ENCODE results near the gene CPPED1. TPM values are rescaled to one million over a fixed set of nuclear protein-coding genes. Genes with fewer than 3 reads are reported as not detected.
A peak's percentile ranks its signal among the peaks of the same experiment; 100 is the strongest.
"Not testable (repeated sequence)": the region's sequence is repeated elsewhere in the genome, so short reads cannot be mapped to it uniquely, and the experiment has no call there.

The CPPED1 gene
- polyA plus RNA-seq, 1 donor: 25.1 TPM

- H3K27me3 ChIP-seq (ENCODE audit: control insufficient read depth, insufficient read depth, low read length): peaks cover 5% of the 10 kb centered on the region
- H3K4me3 ChIP-seq (ENCODE audit: low read length): no peak overlapping the region
- H3K27ac ChIP-seq (ENCODE audit: low read length): no peak overlapping the region
- no peaks in the 10 kb centered on the region for H3K9me3 ChIP-seq (ENCODE audit: control insufficient read depth, low read depth, low read length)
- no peak for DNase-seq
- no peaks in the 10 kb centered on the region for H3K4me1 ChIP-seq (ENCODE audit: control insufficient read depth, insufficient read depth, low read length)
- no CpG with 5 or more reads among the region's 3 CpGs for WGBS (ENCODE audit: insufficient coverage, low lambda C conversion rate)
- no peaks in the 10 kb centered on the region for H3K36me3 ChIP-seq (ENCODE audit: control insufficient read depth, insufficient read depth, low read length)
These were observed 22.9 kb upstream of the CPPED1 start for GRCh38 chr16:12826559-12826958.

GRCh38 chr16:12819126-12820117, 15.7 kb upstream of the CPPED1 start:
- Histone ChIP-seq H3K4me1 (ENCODE audit: control insufficient read depth, insufficient read depth, low read length) (no peaks in the 10 kb centered on the region), H3K27ac (ENCODE audit: low read length) (no peak overlapping the region), H3K36me3 (ENCODE audit: control insufficient read depth, insufficient read depth, low read length) (no peaks in the 10 kb centered on the region), H3K4me3 (ENCODE audit: low read length) (no peak overlapping the region), H3K9me3 (ENCODE audit: control insufficient read depth, low read depth, low read length) (no peaks in the 10 kb centered on the region), H3K27me3 (ENCODE audit: control insufficient read depth, insufficient read depth, low read length) (no peaks in the 10 kb centered on the region)
- peak; percentile 31 to 36 for DNase-seq
- WGBS (ENCODE audit: insufficient coverage, low lambda C conversion rate): 100% methylated on average over 4 of the region's 18 CpGs

- Histone ChIP-seq H3K27me3 (ENCODE audit: control insufficient read depth, insufficient read depth, low read length) (no peaks in the 10 kb centered on the region), H3K36me3 (ENCODE audit: control insufficient read depth, insufficient read depth, low read length) (no peaks in the 10 kb centered on the region), H3K9me3 (ENCODE audit: control insufficient read depth, low read depth, low read length) (no peaks in the 10 kb centered on the region), H3K4me1 (ENCODE audit: control insufficient read depth, insufficient read depth, low read length) (no peaks in the 10 kb centered on the region), H3K4me3 (ENCODE audit: low read length) (no peak overlapping the region), H3K27ac (ENCODE audit: low read length) (no peak overlapping the region)
- DNase-seq: no peak
- no CpG with 5 or more reads among the region's 4 CpGs for WGBS (ENCODE audit: insufficient coverage, low lambda C conversion rate)
These were observed 14.6 kb upstream of the CPPED1 start for GRCh38 chr16:12818326-12818725.

- no CpG with 5 or more reads among the region's 4 CpGs for WGBS (ENCODE audit: insufficient coverage, low lambda C conversion rate)
- not testable (repeated sequence) for H3K27ac ChIP-seq (ENCODE audit: low read length)
These were observed 13.1 kb upstream of the CPPED1 start for GRCh38 chr16:12816791-12817214.

GRCh38 chr16:12815361-12815760, 11.7 kb upstream of the CPPED1 start:
- no peak overlapping the region for H3K4me3 ChIP-seq (ENCODE audit: low read length)
- H3K4me1 ChIP-seq (ENCODE audit: control insufficient read depth, insufficient read depth, low read length): no peaks in the 10 kb centered on the region
- H3K9me3 ChIP-seq (ENCODE audit: control insufficient read depth, low read depth, low read length): no peaks in the 10 kb centered on the region
- no peak for DNase-seq
- no peaks in the 10 kb centered on the region for H3K36me3 ChIP-seq (ENCODE audit: control insufficient read depth, insufficient read depth, low read length)
- 80% methylated on average over 2 of the region's 3 CpGs for WGBS (ENCODE audit: insufficient coverage, low lambda C conversion rate)
- H3K27ac ChIP-seq (ENCODE audit: low read length): no peak overlapping the region
- H3K27me3 ChIP-seq (ENCODE audit: control insufficient read depth, insufficient read depth, low read length): no peaks in the 10 kb centered on the region

More at GRCh38 chr16:12816791-12817214, 13.1 kb upstream of the CPPED1 start:
- not testable (repeated sequence) for H3K9me3 ChIP-seq (ENCODE audit: control insufficient read depth, low read depth, low read length); H3K36me3 ChIP-seq (ENCODE audit: control insufficient read depth, insufficient read depth, low read length); H3K27me3 ChIP-seq (ENCODE audit: control insufficient read depth, insufficient read depth, low read length); DNase-seq; H3K4me3 ChIP-seq (ENCODE audit: low read length); H3K4me1 ChIP-seq (ENCODE audit: control insufficient read depth, insufficient read depth, low read length)

- not testable (repeated sequence) for H3K4me1 ChIP-seq (ENCODE audit: control insufficient read depth, insufficient read depth, low read length); H3K9me3 ChIP-seq (ENCODE audit: control insufficient read depth, low read depth, low read length); H3K36me3 ChIP-seq (ENCODE audit: control insufficient read depth, insufficient read depth, low read length); H3K27me3 ChIP-seq (ENCODE audit: control insufficient read depth, insufficient read depth, low read length); H3K27ac ChIP-seq (ENCODE audit: low read length); H3K4me3 ChIP-seq (ENCODE audit: low read length); DNase-seq
- WGBS (ENCODE audit: insufficient coverage, low lambda C conversion rate): no CpG with 5 or more reads among the region's 3 CpGs
These were observed 10.0 kb upstream of the CPPED1 start for GRCh38 chr16:12813734-12814133.

GRCh38 chr16:12813321-12813720, 9.6 kb upstream of the CPPED1 start:
- H3K4me1 ChIP-seq (ENCODE audit: control insufficient read depth, insufficient read depth, low read length); H3K27me3 ChIP-seq (ENCODE audit: control insufficient read depth, insufficient read depth, low read length); H3K27ac ChIP-seq (ENCODE audit: low read length); H3K36me3 ChIP-seq (ENCODE audit: control insufficient read depth, insufficient read depth, low read length); DNase-seq; H3K9me3 ChIP-seq (ENCODE audit: control insufficient read depth, low read depth, low read length); H3K4me3 ChIP-seq (ENCODE audit: low read length): not testable (repeated sequence)
- WGBS (ENCODE audit: insufficient coverage, low lambda C conversion rate): no CpG with 5 or more reads among the region's 5 CpGs

GRCh38 chr16:12811441-12812383, 8.0 kb upstream of the CPPED1 start:
- no peak for DNase-seq
- Histone ChIP-seq H3K4me1 (ENCODE audit: control insufficient read depth, insufficient read depth, low read length) (no peaks in the 10 kb centered on the region), H3K4me3 (ENCODE audit: low read length) (no peak overlapping the region), H3K27ac (ENCODE audit: low read length) (no peak overlapping the region), H3K36me3 (ENCODE audit: control insufficient read depth, insufficient read depth, low read length) (no peaks in the 10 kb centered on the region), H3K9me3 (ENCODE audit: control insufficient read depth, low read depth, low read length) (no peaks in the 10 kb centered on the region), H3K27me3 (ENCODE audit: control insufficient read depth, insufficient read depth, low read length) (no peaks in the 10 kb centered on the region)
- WGBS (ENCODE audit: insufficient coverage, low lambda C conversion rate): no CpG with 5 or more reads among the region's 5 CpGs

GRCh38 chr16:12805066-12805465, 1.4 kb upstream of the CPPED1 start:
- DNase-seq: no peak
- H3K27me3 ChIP-seq (ENCODE audit: control insufficient read depth, insufficient read depth, low read length): no peaks in the 10 kb centered on the region
- no CpG with 5 or more reads among the region's 2 CpGs for WGBS (ENCODE audit: insufficient coverage, low lambda C conversion rate)
- H3K4me1 ChIP-seq (ENCODE audit: control insufficient read depth, insufficient read depth, low read length): no peaks in the 10 kb centered on the region
- no peak overlapping the region for H3K4me3 ChIP-seq (ENCODE audit: low read length)
- no peak overlapping the region for H3K27ac ChIP-seq (ENCODE audit: low read length)
- no peaks in the 10 kb centered on the region for H3K36me3 ChIP-seq (ENCODE audit: control insufficient read depth, insufficient read depth, low read length)
- no peaks in the 10 kb centered on the region for H3K9me3 ChIP-seq (ENCODE audit: control insufficient read depth, low read depth, low read length)

- DNase-seq: no peak
- Histone ChIP-seq H3K4me1 (ENCODE audit: control insufficient read depth, insufficient read depth, low read length) (no peaks in the 10 kb centered on the region), H3K9me3 (ENCODE audit: control insufficient read depth, low read depth, low read length) (no peaks in the 10 kb centered on the region), H3K27me3 (ENCODE audit: control insufficient read depth, insufficient read depth, low read length) (no peaks in the 10 kb centered on the region), H3K27ac (ENCODE audit: low read length) (no peak overlapping the region), H3K36me3 (ENCODE audit: control insufficient read depth, insufficient read depth, low read length) (no peaks in the 10 kb centered on the region), H3K4me3 (ENCODE audit: low read length) (peak overlapping the region; percentile 66)
- WGBS (ENCODE audit: insufficient coverage, low lambda C conversion rate): no CpG with 5 or more reads among the region's 9 CpGs
These were observed 708 bp upstream of the CPPED1 start for GRCh38 chr16:12804395-12804794.
